ENCODE measurements around the gene RAB3IL1.

DNA sequence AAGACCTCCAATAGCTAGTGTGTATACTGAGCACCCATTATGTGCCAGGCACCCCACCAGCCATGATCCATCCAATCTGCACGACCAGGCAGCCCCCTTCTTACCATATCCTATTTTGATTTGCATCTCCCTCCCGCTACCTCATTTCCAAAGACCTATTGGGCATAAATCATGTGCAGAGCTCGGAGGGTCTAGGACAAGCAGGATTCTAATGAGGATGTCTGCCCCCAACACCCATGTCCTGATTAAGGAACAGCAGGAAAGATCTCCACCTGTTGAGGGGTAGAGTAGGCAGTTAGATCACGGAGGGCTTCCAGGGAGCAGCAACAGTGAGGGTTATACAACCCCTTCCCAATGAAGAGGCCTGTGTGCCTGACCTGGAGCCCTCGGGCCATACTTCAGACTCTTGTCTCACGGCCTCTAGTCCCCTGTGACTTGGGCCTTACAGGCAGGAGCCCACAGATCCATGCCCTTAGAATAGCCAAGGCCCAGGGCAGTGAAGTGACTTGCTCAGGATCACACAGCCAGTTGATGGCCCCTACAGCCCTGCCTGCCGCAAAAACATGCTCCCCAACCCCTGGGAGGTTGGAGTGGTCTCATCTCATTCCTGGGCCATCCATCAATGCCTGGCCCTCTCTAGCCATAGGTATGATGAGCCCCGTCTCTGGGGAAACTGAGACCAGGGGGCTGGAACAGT is 3.5 kb downstream of the RAB3IL1 start:
- TF ChIP-seq EZH2 (IDR thresholded peaks at IDR 0.05) (no peak), POLR2AphosphoS5 (IDR thresholded peaks at IDR 0.05; ENCODE audit: borderline replicate concordance, low read depth, low read length) (no peak)

Measured in SK-N-MC (cell line).